A673 (cell line): ENCODE data around the gene CRY1.

ENCODE experiments used
- EZH2 ChIP-seq: fragments of 200-600 bp; sonication (generic); IDR thresholded peaks from 2 replicates; pipeline ENCODE4 v1.6.1; 2017; ENCODE audit warnings: borderline replicate concordance, low read depth, mild to moderate bottlenecking, mixed read lengths, antibody characterized with exemption, low read length; ENCODE audit not compliant: poor library complexity, severe bottlenecking
- TF ChIP-seq, protein P1 (sequence below): fragments of 300-800, 200-600 bp; sonication (generic); conservative IDR thresholded peaks from 2 replicates; pipeline ENCODE4 v1.5.1; 2017; ENCODE audit warnings: low read depth, mild to moderate bottlenecking, antibody characterized with exemption, low read length, moderate library complexity, mixed read lengths

GRCh38 chr12:107086314-107086713 is 7.0 kb downstream of the CRY1 start:
- TF ChIP-seq, protein P1, sequence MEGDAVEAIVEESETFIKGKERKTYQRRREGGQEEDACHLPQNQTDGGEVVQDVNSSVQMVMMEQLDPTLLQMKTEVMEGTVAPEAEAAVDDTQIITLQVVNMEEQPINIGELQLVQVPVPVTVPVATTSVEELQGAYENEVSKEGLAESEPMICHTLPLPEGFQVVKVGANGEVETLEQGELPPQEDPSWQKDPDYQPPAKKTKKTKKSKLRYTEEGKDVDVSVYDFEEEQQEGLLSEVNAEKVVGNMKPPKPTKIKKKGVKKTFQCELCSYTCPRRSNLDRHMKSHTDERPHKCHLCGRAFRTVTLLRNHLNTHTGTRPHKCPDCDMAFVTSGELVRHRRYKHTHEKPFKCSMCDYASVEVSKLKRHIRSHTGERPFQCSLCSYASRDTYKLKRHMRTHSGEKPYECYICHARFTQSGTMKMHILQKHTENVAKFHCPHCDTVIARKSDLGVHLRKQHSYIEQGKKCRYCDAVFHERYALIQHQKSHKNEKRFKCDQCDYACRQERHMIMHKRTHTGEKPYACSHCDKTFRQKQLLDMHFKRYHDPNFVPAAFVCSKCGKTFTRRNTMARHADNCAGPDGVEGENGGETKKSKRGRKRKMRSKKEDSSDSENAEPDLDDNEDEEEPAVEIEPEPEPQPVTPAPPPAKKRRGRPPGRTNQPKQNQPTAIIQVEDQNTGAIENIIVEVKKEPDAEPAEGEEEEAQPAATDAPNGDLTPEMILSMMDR = no peak
- no peak for TF ChIP-seq EZH2
